Astrocyte (in vitro differentiated cells and primary cell): ENCODE measurements around the gene STK32A.

Experiments
- EZH2 ChIP-seq: IDR thresholded peaks from 2 replicates; pipeline ENCODE4 v1.6.1; 2012; ENCODE audit warnings: mild to moderate bottlenecking, low read length, inconsistent platforms; ENCODE audit not compliant: insufficient read depth
- TF ChIP-seq, protein P1 (sequence below): IDR thresholded peaks from 2 replicates; pipeline ENCODE4 v1.5.1; 2011; ENCODE audit warnings: low read depth, mild to moderate bottlenecking, inconsistent platforms, low read length, moderate library complexity; ENCODE audit not compliant: insufficient read depth

- TF ChIP-seq, protein P1, sequence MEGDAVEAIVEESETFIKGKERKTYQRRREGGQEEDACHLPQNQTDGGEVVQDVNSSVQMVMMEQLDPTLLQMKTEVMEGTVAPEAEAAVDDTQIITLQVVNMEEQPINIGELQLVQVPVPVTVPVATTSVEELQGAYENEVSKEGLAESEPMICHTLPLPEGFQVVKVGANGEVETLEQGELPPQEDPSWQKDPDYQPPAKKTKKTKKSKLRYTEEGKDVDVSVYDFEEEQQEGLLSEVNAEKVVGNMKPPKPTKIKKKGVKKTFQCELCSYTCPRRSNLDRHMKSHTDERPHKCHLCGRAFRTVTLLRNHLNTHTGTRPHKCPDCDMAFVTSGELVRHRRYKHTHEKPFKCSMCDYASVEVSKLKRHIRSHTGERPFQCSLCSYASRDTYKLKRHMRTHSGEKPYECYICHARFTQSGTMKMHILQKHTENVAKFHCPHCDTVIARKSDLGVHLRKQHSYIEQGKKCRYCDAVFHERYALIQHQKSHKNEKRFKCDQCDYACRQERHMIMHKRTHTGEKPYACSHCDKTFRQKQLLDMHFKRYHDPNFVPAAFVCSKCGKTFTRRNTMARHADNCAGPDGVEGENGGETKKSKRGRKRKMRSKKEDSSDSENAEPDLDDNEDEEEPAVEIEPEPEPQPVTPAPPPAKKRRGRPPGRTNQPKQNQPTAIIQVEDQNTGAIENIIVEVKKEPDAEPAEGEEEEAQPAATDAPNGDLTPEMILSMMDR: no peak
- TF ChIP-seq EZH2: no peak
Measured at GRCh38 chr5:147381555-147381954, 146.7 kb downstream of the STK32A start.
